ENCODE measurements around the gene EFCAB5.

Gene EFCAB5

GRCh38 chr17:29924786-29925185 is 16.6 kb upstream of the EFCAB5 start:
- ChIA-PET POLR2A (no interaction called here), CTCF (interaction anchor here (1.2 to 2.5 kb wide), 2 partner anchors 13 to 555 kb away, joined by 3 to 5 read pairs; no protein-coding TSS in a partner anchor)
- TF ChIP-seq, protein P1, sequence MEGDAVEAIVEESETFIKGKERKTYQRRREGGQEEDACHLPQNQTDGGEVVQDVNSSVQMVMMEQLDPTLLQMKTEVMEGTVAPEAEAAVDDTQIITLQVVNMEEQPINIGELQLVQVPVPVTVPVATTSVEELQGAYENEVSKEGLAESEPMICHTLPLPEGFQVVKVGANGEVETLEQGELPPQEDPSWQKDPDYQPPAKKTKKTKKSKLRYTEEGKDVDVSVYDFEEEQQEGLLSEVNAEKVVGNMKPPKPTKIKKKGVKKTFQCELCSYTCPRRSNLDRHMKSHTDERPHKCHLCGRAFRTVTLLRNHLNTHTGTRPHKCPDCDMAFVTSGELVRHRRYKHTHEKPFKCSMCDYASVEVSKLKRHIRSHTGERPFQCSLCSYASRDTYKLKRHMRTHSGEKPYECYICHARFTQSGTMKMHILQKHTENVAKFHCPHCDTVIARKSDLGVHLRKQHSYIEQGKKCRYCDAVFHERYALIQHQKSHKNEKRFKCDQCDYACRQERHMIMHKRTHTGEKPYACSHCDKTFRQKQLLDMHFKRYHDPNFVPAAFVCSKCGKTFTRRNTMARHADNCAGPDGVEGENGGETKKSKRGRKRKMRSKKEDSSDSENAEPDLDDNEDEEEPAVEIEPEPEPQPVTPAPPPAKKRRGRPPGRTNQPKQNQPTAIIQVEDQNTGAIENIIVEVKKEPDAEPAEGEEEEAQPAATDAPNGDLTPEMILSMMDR (IDR thresholded peaks at IDR 0.05; ENCODE audit: control extremely low read depth, extremely low read depth, low read depth, missing control alignments) = no peak
- DNase-seq (ENCODE audit: extremely low spot score) = no peak

- CTCF ChIA-PET = interaction anchor here (1.0 to 1.7 kb wide), 7 partner anchors 8 to 409 kb away, joined by 3 to 7 read pairs (median 3); no protein-coding TSS in a partner anchor
- no peak for DNase-seq (ENCODE audit: extremely low spot score)
- TF ChIP-seq, protein P1 (IDR thresholded peaks at IDR 0.05; ENCODE audit: control extremely low read depth, extremely low read depth, low read depth, missing control alignments) = no peak
- POLR2A ChIA-PET = no interaction called here
Observed at GRCh38 chr17:29927546-29927945, 13.9 kb upstream of the EFCAB5 start.

DNA sequence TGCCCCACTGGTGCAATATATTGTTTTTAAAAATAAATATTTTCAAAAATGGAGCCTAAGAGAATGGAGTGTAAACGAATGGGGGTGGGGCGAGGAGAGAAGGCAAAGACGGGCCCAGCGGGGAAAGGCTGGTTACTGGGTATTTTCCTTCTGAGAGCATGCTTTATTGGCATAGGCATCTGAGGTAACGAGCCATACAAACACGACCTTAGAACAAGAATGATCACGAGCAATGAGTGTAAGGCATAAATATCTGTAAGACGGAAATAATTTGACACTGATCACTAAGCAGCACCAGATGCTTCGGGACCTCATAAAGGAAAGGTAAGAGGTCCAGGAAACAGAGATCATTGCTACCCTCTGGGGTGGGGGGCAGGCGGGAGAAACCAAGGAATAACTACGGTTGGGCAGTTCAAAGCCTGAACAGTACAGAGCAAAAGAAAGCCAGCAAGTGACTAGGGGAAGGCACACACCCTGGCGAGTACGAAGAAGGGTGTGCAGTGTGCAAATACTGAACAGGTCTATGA is 12.4 kb upstream of the EFCAB5 start:
- POLR2A ChIA-PET = no interaction called here
- CTCF ChIA-PET = interaction anchor here (1.1 to 8.9 kb wide), 7 partner anchors 10 to 311 kb away, joined by 3 to 271 read pairs (median 9); no protein-coding TSS in a partner anchor
- DNase-seq (ENCODE audit: extremely low spot score) = no peak
- TF ChIP-seq, protein P1 (IDR thresholded peaks at IDR 0.05; ENCODE audit: control extremely low read depth, extremely low read depth, low read depth, missing control alignments) = no peak

- DNase-seq (ENCODE audit: extremely low spot score) = peak; percentile 89
Observed at GRCh38 chr17:29929533-29930408, 11.7 kb upstream of the EFCAB5 start, which contains the start of gene SSH2. TSS of gene SSH2 (minus strand) at chr17:29930228. CDS start at chr17:29930000, 228 bp downstream.

GRCh38 chr17:29930409-29931010 is 10.9 kb upstream of the EFCAB5 start:
- DNase-seq (ENCODE audit: extremely low spot score) = no peak
- CTCF ChIA-PET = interaction anchor here (0.5 to 8.9 kb wide), 53 partner anchors 8 to 785 kb away, joined by 3 to 271 read pairs (median 5); partner anchors contain the start of gene EFCAB5
- TF ChIP-seq, protein P1 (IDR thresholded peaks at IDR 0.05; ENCODE audit: control extremely low read depth, extremely low read depth, low read depth, missing control alignments) = no peak
- POLR2A ChIA-PET = interaction anchor here (0.6 to 1.3 kb wide), 6 partner anchors 9 to 649 kb away, joined by 3 to 6 read pairs (median 3); no protein-coding TSS in a partner anchor

More at GRCh38 chr17:29929533-29930408, 11.7 kb upstream of the EFCAB5 start, which contains the start of gene SSH2:
- POLR2A ChIA-PET = interaction anchor here (0.6 to 1.3 kb wide), 6 partner anchors 8 to 648 kb away, joined by 3 to 6 read pairs (median 3); no protein-coding TSS in a partner anchor
- CTCF ChIA-PET = interaction anchor here (1.0 to 8.9 kb wide), 23 partner anchors 11 to 410 kb away, joined by 3 to 271 read pairs (median 9); partner anchors contain the start of gene EFCAB5
- TF ChIP-seq, protein P1 (IDR thresholded peaks at IDR 0.05; ENCODE audit: control extremely low read depth, extremely low read depth, low read depth, missing control alignments) = no peak

Measured in GM10248 (cell line).